K562 treated with DMSO at 1 percent for 12 hours (cell line): ENCODE data around the gene SDHAF3. TPM values are rescaled to one million over a fixed set of nuclear protein-coding genes. Genes with fewer than 3 reads are reported as not detected.

Experiments used
- total RNA-seq: library from RNA; unstranded; fragments of 300-600 nt; gene quantifications from 2 replicates; pipeline ENCODE4 v1.2.3, GENCODE V29; 2022; ENCODE audit not compliant: insufficient read depth

Gene SDHAF3
- total RNA-seq = 28.3 and 44.1 TPM in 2 replicates

GRCh38 chr7:97117372-97118188 lies at the start of gene SDHAF3:
TSS of gene SDHAF3 (plus strand) at chr7:97117698. CDS start at chr7:97117724, 26 bp downstream.

Other genes with a start within 250 kb of the SDHAF3 start
- not detected in 2 replicates for gene DLX6, start 112.1 kb upstream of the SDHAF3 start, total RNA-seq
- not detected in 2 replicates for gene DLX5, start 92.9 kb upstream of the SDHAF3 start, total RNA-seq